Activated CD4-positive, alpha-beta memory T cell treated with anti-CD3 and anti-CD28 coated beads for 36 hours (primary cell): ENCODE results near the gene MS4A5. TPM values are rescaled to one million over a fixed set of nuclear protein-coding genes. Genes with fewer than 3 reads are reported as not detected.
"Not testable (repeated sequence)": the region's sequence is repeated elsewhere in the genome, so short reads cannot be mapped to it uniquely, and the experiment has no call there.

Experiments used
- CTCF ChIA-PET: fragments of 350-600 bp; sonication (Branson Sonifier 250); formaldehyde crosslinking; loops from one replicate; lab custom pipeline; 2021; ENCODE audit warnings: antibody characterized with exemption, inconsistent platforms; lab: Charles Lee
- POLR2A ChIA-PET: fragments of 350-600 bp; sonication (Branson Sonifier 250); formaldehyde crosslinking; loops from one replicate; lab custom pipeline; 2021; ENCODE audit warnings: antibody characterized with exemption; lab: Charles Lee
- DNase-seq: peaks from one replicate; pipeline ENCODE4 v3.0.0-alpha.2; 2020
- H3K27ac Mint-ChIP-seq: one replicate; pipeline ENCODE4 v1.8.0; 2021; ENCODE audit warnings: mixed read lengths
- H3K27me3 Mint-ChIP-seq: one replicate; pipeline ENCODE4 v1.8.0; 2021; ENCODE audit warnings: mixed read lengths
- H3K36me3 Mint-ChIP-seq: one replicate; pipeline ENCODE4 v1.8.0; 2021; ENCODE audit warnings: mixed read lengths
- H3K4me1 Mint-ChIP-seq: one replicate; pipeline ENCODE4 v1.8.0; 2021; ENCODE audit warnings: low read depth, mixed read lengths
- H3K4me3 Mint-ChIP-seq: one replicate; pipeline ENCODE4 v1.8.0; 2021; ENCODE audit warnings: mild to moderate bottlenecking, mixed read lengths
- H3K9me3 Mint-ChIP-seq: one replicate; pipeline ENCODE4 v1.8.0; 2021; ENCODE audit warnings: mixed read lengths
- intact Hi-C: fragments of 100-400 bp; cut with micrococcal nuclease; formaldehyde crosslinking; loops from one replicate; pipeline ENCODE4 v1.15.1; 2023
- total RNA-seq, 2 experiments: library from RNA; stranded (reverse); gene quantifications; one replicate each; pipeline ENCODE4 v1.2.3, GENCODE V29; 2021

Gene MS4A5
- total RNA-seq, 2 experiments from 2014 or later, result not detected

- CTCF ChIA-PET, result no interaction called here
- Mint-ChIP-seq H3K4me3 (no peak overlapping the region), H3K27ac (no peak overlapping the region), H3K4me1 (peaks cover 11% of the 10 kb centered on the region), H3K27me3 (no peaks in the 10 kb centered on the region), H3K36me3 (no peaks in the 10 kb centered on the region), H3K9me3 (no peaks in the 10 kb centered on the region)
- POLR2A ChIA-PET, result no interaction called here
- intact Hi-C loops, result no loop called here
- no peak for DNase-seq
Observed at GRCh38 chr11:60447070-60447469, 17.7 kb downstream of the MS4A5 start.

- H3K4me3 Mint-ChIP-seq, result no peak overlapping the region
- no peak for DNase-seq
- no peaks in the 10 kb centered on the region for H3K36me3 Mint-ChIP-seq
- no peaks in the 10 kb centered on the region for H3K9me3 Mint-ChIP-seq
- CTCF ChIA-PET, result no interaction called here
- intact Hi-C loops, result no loop called here
- H3K27ac Mint-ChIP-seq, result no peak overlapping the region
- H3K27me3 Mint-ChIP-seq, result no peaks in the 10 kb centered on the region
- POLR2A ChIA-PET, result no interaction called here
- H3K4me1 Mint-ChIP-seq, result peaks cover 11% of the 10 kb centered on the region
Observed at GRCh38 chr11:60447846-60448245, 18.5 kb downstream of the MS4A5 start.

- H3K4me3 Mint-ChIP-seq, intact Hi-C loops, H3K9me3 Mint-ChIP-seq, CTCF ChIA-PET, H3K36me3 Mint-ChIP-seq, POLR2A ChIA-PET, H3K27me3 Mint-ChIP-seq, DNase-seq, H3K27ac Mint-ChIP-seq: not testable (repeated sequence)
- H3K4me1 Mint-ChIP-seq, result peaks cover 12% of the 10 kb centered on the region
Observed at GRCh38 chr11:60451185-60451584, 21.8 kb downstream of the MS4A5 start.

- intact Hi-C loops, result no loop called here
- CTCF ChIA-PET, result no interaction called here
- peaks cover 15% of the 10 kb centered on the region for H3K4me1 Mint-ChIP-seq
- H3K9me3 Mint-ChIP-seq, result no peaks in the 10 kb centered on the region
- H3K27ac Mint-ChIP-seq, result no peak overlapping the region
- no peak overlapping the region for H3K4me3 Mint-ChIP-seq
- no peaks in the 10 kb centered on the region for H3K36me3 Mint-ChIP-seq
- no peak for DNase-seq
- H3K27me3 Mint-ChIP-seq, result peaks cover 3% of the 10 kb centered on the region
- POLR2A ChIA-PET, result no interaction called here
Observed at GRCh38 chr11:60454212-60454611, 24.8 kb downstream of the MS4A5 start.

GRCh38 chr11:60455531-60456042 is 26.2 kb downstream of the MS4A5 start, which contains the start of gene MS4A1:
Gene MS4A1 (plus strand): TSS chr11:60455847. CDS start chr11:60462375, 6,528 bp downstream.
- DNase-seq, result no peak
- peaks cover 3% of the 10 kb centered on the region for H3K27me3 Mint-ChIP-seq
- H3K4me1 Mint-ChIP-seq, result peaks cover 15% of the 10 kb centered on the region
- ChIA-PET CTCF (no interaction called here), POLR2A (no interaction called here)
- H3K36me3 Mint-ChIP-seq, result no peaks in the 10 kb centered on the region
- no peak within 1 kb of the TSS for H3K27ac Mint-ChIP-seq
- no peaks in the 10 kb centered on the region for H3K9me3 Mint-ChIP-seq
- intact Hi-C loops, result no loop called here
- no peak within 1 kb of the TSS for H3K4me3 Mint-ChIP-seq

GRCh38 chr11:60457576-60457975 is 28.2 kb downstream of the MS4A5 start:
- H3K27ac Mint-ChIP-seq, result no peak overlapping the region
- intact Hi-C loops, result no loop called here
- DNase-seq, result no peak
- POLR2A ChIA-PET, result no interaction called here
- peaks cover 3% of the 10 kb centered on the region for H3K27me3 Mint-ChIP-seq
- no peak overlapping the region for H3K4me3 Mint-ChIP-seq
- CTCF ChIA-PET, result interaction anchor here (0.8 to 1.2 kb wide), 2 partner anchors 91 to 191 kb away, joined by 3 to 4 read pairs; no protein-coding TSS in a partner anchor
- H3K36me3 Mint-ChIP-seq, result no peaks in the 10 kb centered on the region
- peaks cover 15% of the 10 kb centered on the region for H3K4me1 Mint-ChIP-seq
- no peaks in the 10 kb centered on the region for H3K9me3 Mint-ChIP-seq

- Mint-ChIP-seq H3K27ac (no peak overlapping the region), H3K9me3 (no peaks in the 10 kb centered on the region), H3K36me3 (no peaks in the 10 kb centered on the region), H3K4me1 (peaks cover 15% of the 10 kb centered on the region), H3K4me3 (no peak overlapping the region), H3K27me3 (peaks cover 3% of the 10 kb centered on the region)
- ChIA-PET CTCF (interaction anchor here (0.9 kb wide), 1 partner anchor 96 kb away, joined by 3 read pairs; no protein-coding TSS in a partner anchor), POLR2A (no interaction called here)
- intact Hi-C loops, result no loop called here
- DNase-seq, result no peak
Observed at GRCh38 chr11:60459345-60459744, 30.0 kb downstream of the MS4A5 start.

- intact Hi-C loops, result no loop called here
- H3K27ac Mint-ChIP-seq, result no peak overlapping the region
- no peaks in the 10 kb centered on the region for H3K36me3 Mint-ChIP-seq
- DNase-seq, result no peak
- no peaks in the 10 kb centered on the region for H3K4me1 Mint-ChIP-seq
- peaks cover 10% of the 10 kb centered on the region for H3K27me3 Mint-ChIP-seq
- no peaks in the 10 kb centered on the region for H3K9me3 Mint-ChIP-seq
- no peak overlapping the region for H3K4me3 Mint-ChIP-seq
- POLR2A ChIA-PET, result no interaction called here
- CTCF ChIA-PET, result no interaction called here
Observed at GRCh38 chr11:60468829-60469228, 39.5 kb downstream of the MS4A5 start.

GRCh38 chr11:60469723-60470122 is 40.4 kb downstream of the MS4A5 start:
- H3K27me3 Mint-ChIP-seq, result peaks cover 10% of the 10 kb centered on the region
- H3K4me3 Mint-ChIP-seq, result no peak overlapping the region
- intact Hi-C loops, result no loop called here
- H3K9me3 Mint-ChIP-seq, result no peaks in the 10 kb centered on the region
- no peaks in the 10 kb centered on the region for H3K36me3 Mint-ChIP-seq
- ChIA-PET CTCF (no interaction called here), POLR2A (no interaction called here)
- no peaks in the 10 kb centered on the region for H3K4me1 Mint-ChIP-seq
- H3K27ac Mint-ChIP-seq, result no peak overlapping the region
- DNase-seq, result no peak

GRCh38 chr11:60477035-60477445 is 47.7 kb downstream of the MS4A5 start:
- POLR2A ChIA-PET, result no interaction called here
- Mint-ChIP-seq H3K4me3 (no peak overlapping the region), H3K27me3 (peaks cover 7% of the 10 kb centered on the region), H3K36me3 (peaks cover 2% of the 10 kb centered on the region), H3K4me1 (peaks cover 2% of the 10 kb centered on the region), H3K9me3 (no peaks in the 10 kb centered on the region), H3K27ac (no peak overlapping the region)
- DNase-seq, result no peak
- intact Hi-C loops, result no loop called here
- CTCF ChIA-PET, result interaction anchor here (0.6 to 1.6 kb wide), 3 partner anchors 8 to 208 kb away, joined by 3 to 5 read pairs (median 4); no protein-coding TSS in a partner anchor

- H3K27ac Mint-ChIP-seq, result no peak overlapping the region
- CTCF ChIA-PET, result interaction anchor here (2.7 kb wide), 1 partner anchor 118 kb away, joined by 17 read pairs; no protein-coding TSS in a partner anchor
- H3K36me3 Mint-ChIP-seq, result no peaks in the 10 kb centered on the region
- H3K4me1 Mint-ChIP-seq, result peaks cover 8% of the 10 kb centered on the region
- intact Hi-C loops, result no loop called here
- no peaks in the 10 kb centered on the region for H3K9me3 Mint-ChIP-seq
- H3K4me3 Mint-ChIP-seq, result no peak overlapping the region
- POLR2A ChIA-PET, result no interaction called here
- DNase-seq, result no peak
- H3K27me3 Mint-ChIP-seq, result peaks cover 3% of the 10 kb centered on the region
Observed at GRCh38 chr11:60482361-60482760, 53.0 kb downstream of the MS4A5 start.

GRCh38 chr11:60485987-60486386 is 56.6 kb downstream of the MS4A5 start:
- Mint-ChIP-seq H3K27ac (no peak overlapping the region), H3K9me3 (no peaks in the 10 kb centered on the region), H3K4me1 (peaks cover 8% of the 10 kb centered on the region), H3K4me3 (no peak overlapping the region), H3K27me3 (peaks cover 4% of the 10 kb centered on the region), H3K36me3 (no peaks in the 10 kb centered on the region)
- POLR2A ChIA-PET, result no interaction called here
- intact Hi-C loops, result loop anchor here (1.0 to 5.0 kb wide), 3 partner anchors 123 to 219 kb away; no protein-coding TSS in a partner anchor
- CTCF ChIA-PET, result interaction anchor here (1.0 kb wide), 1 partner anchor 9 kb away, joined by 3 read pairs; no protein-coding TSS in a partner anchor
- DNase-seq, result peak; percentile 44

- Mint-ChIP-seq H3K4me1 (no peaks in the 10 kb centered on the region), H3K9me3 (no peaks in the 10 kb centered on the region), H3K27ac (no peak within 1 kb of the TSS), H3K27me3 (peaks cover 8% of the 10 kb centered on the region), H3K4me3 (no peak within 1 kb of the TSS), H3K36me3 (no peaks in the 10 kb centered on the region)
- intact Hi-C loops, result no loop called here
- no peak for DNase-seq
- POLR2A ChIA-PET, result no interaction called here
- CTCF ChIA-PET, result interaction anchor here (1.0 kb wide), 1 partner anchor 129 kb away, joined by 3 read pairs; no protein-coding TSS in a partner anchor
Observed at GRCh38 chr11:60492488-60493009, 63.2 kb downstream of the MS4A5 start, which contains the start of gene MS4A12. Gene MS4A12 (plus strand): TSS chr11:60492778. CDS start chr11:60497319, 4,541 bp downstream.
